ENCODE data around the gene CACNA2D3.

Gene CACNA2D3

GRCh38 chr3:55060896-55061719, 938.8 kb downstream of the CACNA2D3 start:
- no peak for DNase-seq

- no peak for DNase-seq
These were observed 939.3 kb downstream of the CACNA2D3 start for GRCh38 chr3:55061720-55062034.

- no peak for DNase-seq
These were observed 941.8 kb downstream of the CACNA2D3 start for GRCh38 chr3:55064164-55064563.

GRCh38 chr3:55065331-55065730, 943.0 kb downstream of the CACNA2D3 start:
- DNase-seq, result no peak

GRCh38 chr3:55066551-55067047, 944.2 kb downstream of the CACNA2D3 start:
- DNase-seq, result peak; percentile 52

- no peak for DNase-seq
These were observed 947.6 kb downstream of the CACNA2D3 start for GRCh38 chr3:55069950-55070349.

- DNase-seq, result no peak
These were observed 952.4 kb downstream of the CACNA2D3 start for GRCh38 chr3:55074796-55075195.

GRCh38 chr3:55075846-55076245, 953.5 kb downstream of the CACNA2D3 start:
- DNase-seq, result no peak

- DNase-seq, result no peak
These were observed 955.4 kb downstream of the CACNA2D3 start for GRCh38 chr3:55077726-55078125.

- no peak for DNase-seq
These were observed 956.5 kb downstream of the CACNA2D3 start for GRCh38 chr3:55078876-55079275.

GRCh38 chr3:55085231-55085630, 962.9 kb downstream of the CACNA2D3 start:
- DNase-seq, result no peak

GRCh38 chr3:55089211-55089610, 966.9 kb downstream of the CACNA2D3 start:
- peak; percentile 27 for DNase-seq

- DNase-seq, result no peak
These were observed 967.9 kb downstream of the CACNA2D3 start for GRCh38 chr3:55090291-55090690.

GRCh38 chr3:55090746-55091145, 968.4 kb downstream of the CACNA2D3 start:
- no peak for DNase-seq

- peak; percentile 57 for DNase-seq
These were observed 969.3 kb downstream of the CACNA2D3 start for GRCh38 chr3:55091381-55092225.

- no peak for DNase-seq
These were observed 972.3 kb downstream of the CACNA2D3 start for GRCh38 chr3:55094676-55095075.

GRCh38 chr3:55097441-55097840, 975.1 kb downstream of the CACNA2D3 start:
- DNase-seq, result peak; percentile 23

GRCh38 chr3:55105647-55106046, 983.3 kb downstream of the CACNA2D3 start:
- no peak for DNase-seq

GRCh38 chr3:55107187-55107586, 984.8 kb downstream of the CACNA2D3 start:
- DNase-seq, result no peak

GRCh38 chr3:55111906-55112305, 989.6 kb downstream of the CACNA2D3 start:
- peak; percentile 36 for DNase-seq

GRCh38 chr3:55118451-55118850, 996.1 kb downstream of the CACNA2D3 start:
- DNase-seq, result peak; percentile 41

GRCh38 chr3:55119268-55119667, 996.9 kb downstream of the CACNA2D3 start:
- DNase-seq, result no peak

- no peak for DNase-seq
These were observed 1000.0 kb downstream of the CACNA2D3 start for GRCh38 chr3:55122312-55122711.
